Neural cell (in vitro differentiated cells): ENCODE results near the gene FCHO1.

Source experiments
- EP300 ChIP-seq: fragments of 450-650 bp; conservative IDR thresholded peaks from 2 replicates; pipeline ENCODE4 v1.6.1; 2014; ENCODE audit warnings: antibody characterized with exemption, mild to moderate bottlenecking, moderate library complexity; ENCODE audit not compliant: poor library complexity, severe bottlenecking
- POLR2AphosphoS5 ChIP-seq: IDR thresholded peaks from 2 replicates; pipeline ENCODE4 v1.6.1; 2012
- RAD21 ChIP-seq: fragments of 450-650 bp; conservative IDR thresholded peaks from 2 replicates; pipeline ENCODE4 v1.6.1; 2014; ENCODE audit warnings: antibody characterized with exemption, mild to moderate bottlenecking, moderate library complexity
- SMC3 ChIP-seq: fragments of 450-650 bp; conservative IDR thresholded peaks from 2 replicates; pipeline ENCODE4 v1.6.1; 2014; ENCODE audit warnings: antibody characterized with exemption, mild to moderate bottlenecking, moderate library complexity; ENCODE audit not compliant: poor library complexity
- TAF1 ChIP-seq: IDR thresholded peaks from 2 replicates; pipeline ENCODE4 v1.6.1; 2012; ENCODE audit warnings: low read depth
- TF ChIP-seq, protein P1 (sequence below): IDR thresholded peaks from 2 replicates; pipeline ENCODE4 v1.6.1; 2012; ENCODE audit warnings: borderline replicate concordance
- TF ChIP-seq, protein P2 (sequence below): fragments of 450-650 bp; IDR thresholded peaks from 2 replicates; pipeline ENCODE4 v1.5.1; 2014; ENCODE audit warnings: antibody characterized with exemption, mild to moderate bottlenecking, moderate library complexity; ENCODE audit not compliant: poor library complexity, severe bottlenecking

DNA sequence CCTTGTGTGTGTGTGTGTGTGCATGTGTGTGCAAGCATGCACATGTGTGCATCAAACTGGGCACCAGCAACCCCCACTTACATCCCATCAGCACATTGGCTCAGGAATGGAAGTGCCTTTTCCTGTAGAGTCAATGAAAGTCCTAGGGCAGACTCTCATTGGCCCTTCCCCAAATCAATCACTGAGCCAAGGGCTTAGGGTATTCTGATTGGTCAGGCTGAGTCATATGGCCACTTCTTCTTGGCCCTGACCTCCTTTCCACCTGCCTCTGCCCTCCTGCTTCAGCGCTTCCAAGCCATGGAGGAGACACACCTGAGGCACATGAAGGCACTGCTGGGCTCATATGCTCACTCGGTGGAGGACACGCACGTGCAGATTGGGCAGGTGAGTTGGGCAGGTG lies 20.9 kb downstream of the FCHO1 start:
- TF ChIP-seq, protein P1, sequence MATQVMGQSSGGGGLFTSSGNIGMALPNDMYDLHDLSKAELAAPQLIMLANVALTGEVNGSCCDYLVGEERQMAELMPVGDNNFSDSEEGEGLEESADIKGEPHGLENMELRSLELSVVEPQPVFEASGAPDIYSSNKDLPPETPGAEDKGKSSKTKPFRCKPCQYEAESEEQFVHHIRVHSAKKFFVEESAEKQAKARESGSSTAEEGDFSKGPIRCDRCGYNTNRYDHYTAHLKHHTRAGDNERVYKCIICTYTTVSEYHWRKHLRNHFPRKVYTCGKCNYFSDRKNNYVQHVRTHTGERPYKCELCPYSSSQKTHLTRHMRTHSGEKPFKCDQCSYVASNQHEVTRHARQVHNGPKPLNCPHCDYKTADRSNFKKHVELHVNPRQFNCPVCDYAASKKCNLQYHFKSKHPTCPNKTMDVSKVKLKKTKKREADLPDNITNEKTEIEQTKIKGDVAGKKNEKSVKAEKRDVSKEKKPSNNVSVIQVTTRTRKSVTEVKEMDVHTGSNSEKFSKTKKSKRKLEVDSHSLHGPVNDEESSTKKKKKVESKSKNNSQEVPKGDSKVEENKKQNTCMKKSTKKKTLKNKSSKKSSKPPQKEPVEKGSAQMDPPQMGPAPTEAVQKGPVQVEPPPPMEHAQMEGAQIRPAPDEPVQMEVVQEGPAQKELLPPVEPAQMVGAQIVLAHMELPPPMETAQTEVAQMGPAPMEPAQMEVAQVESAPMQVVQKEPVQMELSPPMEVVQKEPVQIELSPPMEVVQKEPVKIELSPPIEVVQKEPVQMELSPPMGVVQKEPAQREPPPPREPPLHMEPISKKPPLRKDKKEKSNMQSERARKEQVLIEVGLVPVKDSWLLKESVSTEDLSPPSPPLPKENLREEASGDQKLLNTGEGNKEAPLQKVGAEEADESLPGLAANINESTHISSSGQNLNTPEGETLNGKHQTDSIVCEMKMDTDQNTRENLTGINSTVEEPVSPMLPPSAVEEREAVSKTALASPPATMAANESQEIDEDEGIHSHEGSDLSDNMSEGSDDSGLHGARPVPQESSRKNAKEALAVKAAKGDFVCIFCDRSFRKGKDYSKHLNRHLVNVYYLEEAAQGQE: no peak
- TF ChIP-seq TAF1 (no peak), EP300 (no peak), POLR2AphosphoS5 (no peak), SMC3 (no peak), RAD21 (no peak)
- TF ChIP-seq, protein P2, sequence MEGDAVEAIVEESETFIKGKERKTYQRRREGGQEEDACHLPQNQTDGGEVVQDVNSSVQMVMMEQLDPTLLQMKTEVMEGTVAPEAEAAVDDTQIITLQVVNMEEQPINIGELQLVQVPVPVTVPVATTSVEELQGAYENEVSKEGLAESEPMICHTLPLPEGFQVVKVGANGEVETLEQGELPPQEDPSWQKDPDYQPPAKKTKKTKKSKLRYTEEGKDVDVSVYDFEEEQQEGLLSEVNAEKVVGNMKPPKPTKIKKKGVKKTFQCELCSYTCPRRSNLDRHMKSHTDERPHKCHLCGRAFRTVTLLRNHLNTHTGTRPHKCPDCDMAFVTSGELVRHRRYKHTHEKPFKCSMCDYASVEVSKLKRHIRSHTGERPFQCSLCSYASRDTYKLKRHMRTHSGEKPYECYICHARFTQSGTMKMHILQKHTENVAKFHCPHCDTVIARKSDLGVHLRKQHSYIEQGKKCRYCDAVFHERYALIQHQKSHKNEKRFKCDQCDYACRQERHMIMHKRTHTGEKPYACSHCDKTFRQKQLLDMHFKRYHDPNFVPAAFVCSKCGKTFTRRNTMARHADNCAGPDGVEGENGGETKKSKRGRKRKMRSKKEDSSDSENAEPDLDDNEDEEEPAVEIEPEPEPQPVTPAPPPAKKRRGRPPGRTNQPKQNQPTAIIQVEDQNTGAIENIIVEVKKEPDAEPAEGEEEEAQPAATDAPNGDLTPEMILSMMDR: no peak
